SK-N-SH treated with all-trans-retinoic acid at 6 μM for 48 hours (cell line): ENCODE data around the gene CELF4.

Source experiments
- ARNTL ChIP-seq: fragments of 450-650 bp; formaldehyde crosslinking; IDR thresholded peaks from 2 replicates; pipeline ENCODE4 v1.5.0; 2020; ENCODE audit warnings: low read depth, mild to moderate bottlenecking, moderate library complexity, borderline replicate concordance
- BACH2 ChIP-seq: fragments of 250-450 bp; sonication (Bioruptor Pico); IDR thresholded peaks from 2 replicates; pipeline ENCODE4 v1.9.0; 2021; ENCODE audit warnings: mild to moderate bottlenecking, borderline replicate concordance
- CSDC2 ChIP-seq: fragments of 250-450 bp; sonication (Bioruptor Pico); IDR thresholded peaks from 2 replicates; pipeline ENCODE4 v1.5.0; 2020; ENCODE audit warnings: mild to moderate bottlenecking, moderate library complexity
- ESRRG ChIP-seq: fragments of 250-450 bp; sonication (Bioruptor Pico); IDR thresholded peaks from 2 replicates; pipeline ENCODE4 v1.6.1; 2021; ENCODE audit warnings: mild to moderate bottlenecking
- OSR1 ChIP-seq: fragments of 250-450 bp; sonication (Bioruptor Pico); IDR thresholded peaks from 2 replicates; pipeline ENCODE4 v1.8.0; 2022; ENCODE audit warnings: moderate library complexity, mild to moderate bottlenecking, inconsistent platforms
- RARB ChIP-seq: fragments of 250-450 bp; sonication (Bioruptor Pico); IDR thresholded peaks from 2 replicates; pipeline ENCODE4 v1.8.0; 2021; ENCODE audit warnings: mild to moderate bottlenecking, moderate library complexity
- TCF4 ChIP-seq: fragments of 250-450 bp; sonication (Bioruptor Pico); IDR thresholded peaks from 2 replicates; pipeline ENCODE4 v1.8.0; 2021; ENCODE audit warnings: mild to moderate bottlenecking, moderate library complexity, borderline replicate concordance
- TOX ChIP-seq: fragments of 250-450 bp; sonication (Bioruptor Pico); IDR thresholded peaks from 2 replicates; pipeline ENCODE4 v1.8.0; 2021; ENCODE audit warnings: mild to moderate bottlenecking, moderate library complexity, borderline replicate concordance
- ZFP30 ChIP-seq: fragments of 450-650 bp; formaldehyde crosslinking; IDR thresholded peaks from 2 replicates; pipeline ENCODE4 v1.5.0; 2022; ENCODE audit warnings: mild to moderate bottlenecking, moderate library complexity
- ZNF70 ChIP-seq: fragments of 450-650 bp; formaldehyde crosslinking; IDR thresholded peaks from 2 replicates; pipeline ENCODE4 v1.5.0; 2020; ENCODE audit warnings: mild to moderate bottlenecking, moderate library complexity
- ZNF8 ChIP-seq: fragments of 450-650 bp; formaldehyde crosslinking; IDR thresholded peaks from 2 replicates; pipeline ENCODE4 v1.5.0; 2020; ENCODE audit warnings: mild to moderate bottlenecking, moderate library complexity

DNA sequence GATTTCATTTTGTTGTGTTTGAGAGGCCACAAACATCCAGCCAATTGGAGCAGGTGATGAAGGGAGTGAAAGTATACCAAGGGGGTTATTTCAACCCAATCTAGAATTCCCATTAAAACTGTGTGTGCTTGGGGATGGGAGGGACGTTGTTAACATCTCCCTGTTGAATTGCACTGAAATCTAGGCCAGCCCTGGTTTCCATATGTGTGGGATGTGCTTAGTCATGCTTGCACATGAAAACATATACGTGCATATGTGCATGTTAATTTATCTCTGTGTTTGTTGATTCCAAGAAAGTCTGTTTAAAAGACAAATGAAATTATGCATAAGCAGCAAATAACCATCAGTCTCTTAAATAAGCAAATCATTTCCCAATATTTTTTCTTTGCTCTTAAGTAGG is 5.6 kb downstream of the CELF4 start:
- TF ChIP-seq ZFP30 (CRISPR knock-in tag) (no peak), ZNF8 (CRISPR knock-in tag) (no peak), CSDC2 (CRISPR knock-in tag) (no peak), ARNTL (CRISPR knock-in tag) (no peak), TOX (CRISPR knock-in tag) (no peak), ZNF70 (CRISPR knock-in tag) (no peak), BACH2 (CRISPR knock-in tag) (no peak), ESRRG (no peak), TCF4 (CRISPR knock-in tag) (no peak), OSR1 (CRISPR knock-in tag) (no peak), RARB (CRISPR knock-in tag) (no peak)
